SU-DHL-6 (cell line): ENCODE measurements around the gene MAP1LC3B2.

Experiments
- H2AFZ ChIP-seq: fragments of 200-600 bp; sonication (generic); 2 replicates; pipeline ENCODE4 v1.6.1; 2014; ENCODE audit warnings: low read depth, mild to moderate bottlenecking, moderate library complexity, mixed read lengths, antibody characterized with exemption, low read length; ENCODE audit not compliant: severe bottlenecking
- H3F3A ChIP-seq: fragments of 200-600 bp; shearing (Covaris generic); 2 replicates; pipeline ENCODE4 v1.6.0; 2016; ENCODE audit warnings: antibody characterized with exemption, mild to moderate bottlenecking; ENCODE audit not compliant: insufficient read depth
- H3K27ac ChIP-seq: fragments of 200-600 bp; sonication (generic); 2 replicates; pipeline ENCODE4 v1.5.1; 2016; ENCODE audit warnings: low read depth, mild to moderate bottlenecking, low read length, moderate library complexity, mixed read lengths
- H3K27me3 ChIP-seq: fragments of 200-600 bp; sonication (generic), shearing (Covaris generic); 2 replicates; pipeline ENCODE4 v1.6.0; 2014; ENCODE audit warnings: mild to moderate bottlenecking, low read length
- H3K36me3 ChIP-seq: fragments of 200-600 bp; sonication (generic); 2 replicates; pipeline ENCODE4 v1.6.1; 2014; ENCODE audit warnings: mild to moderate bottlenecking, low read length, mixed read lengths
- H3K4me2 ChIP-seq: fragments of 300-600, 200-600 bp; shearing (Covaris generic), sonication (generic); 2 replicates; pipeline ENCODE4 v1.6.0; 2014; ENCODE audit warnings: low read length, low read depth, mild to moderate bottlenecking; ENCODE audit not compliant: poor library complexity, severe bottlenecking
- H3K4me3 ChIP-seq: fragments of 200-600 bp; sonication (generic); 2 replicates; pipeline ENCODE4 v1.5.1; 2014; ENCODE audit warnings: antibody characterized with exemption, low read length, mild to moderate bottlenecking, mixed read lengths; ENCODE audit not compliant: insufficient read depth, poor library complexity, severe bottlenecking
- H3K79me2 ChIP-seq: fragments of 200-600 bp; sonication (generic); 2 replicates; pipeline ENCODE4 v1.6.1; 2014; ENCODE audit warnings: mild to moderate bottlenecking, low read length, moderate library complexity; ENCODE audit not compliant: insufficient read depth
- H3K9ac ChIP-seq: fragments of 200-600 bp; sonication (generic); 2 replicates; pipeline ENCODE4 v1.7.0; 2014; ENCODE audit warnings: mild to moderate bottlenecking, low read length
- H3K9me2 ChIP-seq: fragments of 200-600 bp; sonication (generic); replicated peaks from 2 replicates; pipeline ENCODE4 v1.6.1; 2014; ENCODE audit warnings: low read length; ENCODE audit not compliant: insufficient read depth
- H3K9me3 ChIP-seq: fragments of 200-600 bp; sonication (generic); 2 replicates; pipeline ENCODE4 v1.6.1; 2014; ENCODE audit warnings: low read length, mixed read lengths; ENCODE audit not compliant: insufficient read depth
- H4K20me1 ChIP-seq: fragments of 200-600 bp; sonication (generic); 2 replicates; pipeline ENCODE4 v1.6.1; 2014; ENCODE audit warnings: low read depth, mild to moderate bottlenecking, antibody characterized with exemption, low read length, moderate library complexity, mixed read lengths
- EZH2phosphoT487 ChIP-seq: fragments of 200-600 bp; sonication (generic), shearing (Covaris generic); conservative IDR thresholded peaks from 2 replicates; pipeline ENCODE4 v1.6.1; 2018; ENCODE audit warnings: mild to moderate bottlenecking, antibody characterized with exemption, low read length, moderate library complexity, mixed read lengths
- TF ChIP-seq, protein P1 (sequence below): fragments of 200-600 bp; sonication (generic); IDR thresholded peaks from one replicate; pipeline ENCODE4 v1.5.1; 2017; ENCODE audit warnings: antibody characterized with exemption, mild to moderate bottlenecking, low read length, moderate library complexity; ENCODE audit not compliant: insufficient read depth, poor library complexity, severe bottlenecking

The MAP1LC3B2 gene

DNA sequence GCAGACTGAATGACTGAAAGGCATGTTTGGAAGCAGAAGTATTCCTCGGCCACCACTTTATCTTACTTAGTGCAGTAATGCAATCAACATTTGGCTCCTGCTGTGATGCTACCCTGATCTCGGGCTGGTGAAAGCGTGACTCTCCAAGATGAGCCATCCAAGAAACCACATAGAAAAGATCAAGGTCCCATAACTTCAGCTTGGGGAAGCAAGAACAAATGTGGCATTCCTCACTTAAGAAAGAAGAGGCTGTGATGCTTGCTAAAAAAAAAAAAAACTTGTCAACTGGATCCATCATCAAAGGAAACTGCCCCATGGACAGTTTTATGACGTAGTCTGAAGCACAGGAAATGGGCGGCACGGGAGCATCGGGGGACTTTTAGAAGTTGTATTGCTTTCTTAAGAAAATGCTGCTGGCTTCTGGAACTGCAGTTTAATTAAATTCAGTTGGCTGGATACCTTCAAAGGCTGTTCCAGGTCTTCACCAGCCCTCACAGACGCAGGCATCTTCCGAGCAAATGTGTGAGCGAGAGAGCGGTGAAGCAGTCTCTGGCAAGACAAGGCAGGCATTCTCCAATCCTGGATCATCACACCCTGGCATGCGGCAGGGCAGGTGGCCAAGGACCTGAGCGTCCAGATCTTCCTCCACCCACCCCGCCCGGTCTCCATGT, 38.2 kb upstream of the MAP1LC3B2 start:
- Histone ChIP-seq H3K36me3 (no peaks in the 10 kb centered on the region), H3K9me2 (no peaks in the 10 kb centered on the region), H3K79me2 (no peaks in the 10 kb centered on the region), H3K27me3 (no peaks in the 10 kb centered on the region; the same call in 1 of the 2 replicates), H3F3A (no peaks in the 10 kb centered on the region), H3K27ac (no peak overlapping the region), H3K4me3 (no peak overlapping the region), H3K9me3 (no peaks in the 10 kb centered on the region), H2AFZ (no peak overlapping the region), H3K4me2 (no peak overlapping the region), H3K9ac (no peak overlapping the region), H4K20me1 (no peaks in the 10 kb centered on the region)
- TF ChIP-seq, protein P1, sequence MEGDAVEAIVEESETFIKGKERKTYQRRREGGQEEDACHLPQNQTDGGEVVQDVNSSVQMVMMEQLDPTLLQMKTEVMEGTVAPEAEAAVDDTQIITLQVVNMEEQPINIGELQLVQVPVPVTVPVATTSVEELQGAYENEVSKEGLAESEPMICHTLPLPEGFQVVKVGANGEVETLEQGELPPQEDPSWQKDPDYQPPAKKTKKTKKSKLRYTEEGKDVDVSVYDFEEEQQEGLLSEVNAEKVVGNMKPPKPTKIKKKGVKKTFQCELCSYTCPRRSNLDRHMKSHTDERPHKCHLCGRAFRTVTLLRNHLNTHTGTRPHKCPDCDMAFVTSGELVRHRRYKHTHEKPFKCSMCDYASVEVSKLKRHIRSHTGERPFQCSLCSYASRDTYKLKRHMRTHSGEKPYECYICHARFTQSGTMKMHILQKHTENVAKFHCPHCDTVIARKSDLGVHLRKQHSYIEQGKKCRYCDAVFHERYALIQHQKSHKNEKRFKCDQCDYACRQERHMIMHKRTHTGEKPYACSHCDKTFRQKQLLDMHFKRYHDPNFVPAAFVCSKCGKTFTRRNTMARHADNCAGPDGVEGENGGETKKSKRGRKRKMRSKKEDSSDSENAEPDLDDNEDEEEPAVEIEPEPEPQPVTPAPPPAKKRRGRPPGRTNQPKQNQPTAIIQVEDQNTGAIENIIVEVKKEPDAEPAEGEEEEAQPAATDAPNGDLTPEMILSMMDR = no peak
- TF ChIP-seq EZH2phosphoT487 = no peak

GRCh38 chr12:116524311-116524710, 34.9 kb upstream of the MAP1LC3B2 start:
- H3K4me3 ChIP-seq = no peak overlapping the region
- no peak overlapping the region for H3K27ac ChIP-seq
- H3K9ac ChIP-seq = no peak overlapping the region
- no peak overlapping the region for H3K4me2 ChIP-seq
- no peaks in the 10 kb centered on the region for H3K9me3 ChIP-seq
- peaks cover 5% of the 10 kb centered on the region for H3K27me3 ChIP-seq
- H3K79me2 ChIP-seq = no peaks in the 10 kb centered on the region
- H3F3A ChIP-seq = no peaks in the 10 kb centered on the region
- H3K36me3 ChIP-seq = no peaks in the 10 kb centered on the region
- no peaks in the 10 kb centered on the region for H3K9me2 ChIP-seq
- TF ChIP-seq, protein P1 = no peak
- TF ChIP-seq EZH2phosphoT487 = no peak
- no peak overlapping the region for H2AFZ ChIP-seq
- H4K20me1 ChIP-seq = no peaks in the 10 kb centered on the region

DNA sequence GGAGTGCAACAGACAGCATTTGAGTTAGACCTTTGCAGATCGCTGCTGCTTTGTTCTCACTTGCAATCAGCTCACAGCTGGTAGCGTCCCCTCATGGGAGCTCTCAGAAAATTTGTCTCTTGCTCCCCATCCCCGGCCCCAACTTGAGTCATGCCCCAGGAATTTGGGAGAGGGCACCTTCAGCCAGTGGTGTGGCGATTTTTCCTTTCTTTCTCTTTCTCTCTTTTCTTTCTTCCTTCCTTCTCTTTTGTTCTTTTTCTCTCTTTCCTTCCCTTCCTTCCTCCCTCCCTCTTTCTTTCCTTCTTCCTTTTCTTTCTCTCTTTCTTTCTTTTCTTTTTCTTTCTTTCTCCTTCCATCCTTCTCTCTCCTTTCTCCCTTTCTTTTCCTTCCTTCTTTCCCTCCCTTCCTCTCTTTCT, 34.2 kb upstream of the MAP1LC3B2 start:
- no peak overlapping the region for H3K27ac ChIP-seq
- TF ChIP-seq EZH2phosphoT487 = no peak
- TF ChIP-seq, protein P1 = no peak

More for the DNA sequence above, 34.2 kb upstream of the MAP1LC3B2 start:
- Histone ChIP-seq H3K9me3 (no peaks in the 10 kb centered on the region), H4K20me1 (no peaks in the 10 kb centered on the region), H3K9me2 (no peaks in the 10 kb centered on the region), H3K4me3 (no peak overlapping the region), H3K36me3 (no peaks in the 10 kb centered on the region), H3K4me2 (no peak overlapping the region), H3K27me3 (peaks cover 5% of the 10 kb centered on the region), H3K9ac (no peak overlapping the region), H3F3A (no peaks in the 10 kb centered on the region), H3K79me2 (no peaks in the 10 kb centered on the region), H2AFZ (no peak overlapping the region)
